Right ventricle myocardium inferior (tissue), 1 donor: ENCODE measurements around the gene TALDO1. TPM values are rescaled to one million over a fixed set of nuclear protein-coding genes. Genes with fewer than 3 reads are reported as not detected.
A peak's percentile ranks its signal among the peaks of the same experiment; 100 is the strongest.

Experiments used
- ATAC-seq: fragments of 200-7000 bp; cut with Tn5 transposase; one replicate; pipeline ENCODE4 v1.9.1; 2020; ENCODE audit warnings: mild to moderate bottlenecking, moderate library complexity
- DNase-seq: peaks from one replicate; pipeline ENCODE4 v3.0.0; 2021; ENCODE audit errors: missing footprints
- intact Hi-C: fragments of 100-400 bp; cut with DNase I; formaldehyde crosslinking; loops from one replicate; pipeline ENCODE4 v1.11.0; 2022
- total RNA-seq: library from RNA; stranded (reverse); fragmentation: NEBNext Ultra II Directional; extraction: Animal tissue kit (Norgen Biotek cat#: 25700); gene quantifications from one replicate; pipeline ENCODE4 v1.2.1, GENCODE V29; 2021
- donor health status: DM: no; HTN: yes; CAD: no; lungs with severe emphysema.

The TALDO1 gene
- total RNA-seq, 1 donor from 2014 or later, result 102 TPM

GRCh38 chr11:763549-764321 lies 16.5 kb downstream of the TALDO1 start:
- intact Hi-C loops, result no loop called here
- ATAC-seq (no peak), DNase-seq (no peak)

- ATAC-seq (peak; percentile 2), DNase-seq (no peak)
- intact Hi-C loops, result no loop called here
These were observed 17.2 kb downstream of the TALDO1 start for GRCh38 chr11:764322-765024.

GRCh38 chr11:765025-765801 lies 17.9 kb downstream of the TALDO1 start:
- DNase-seq (peak; percentile 80), ATAC-seq (peak; percentile 79)
- intact Hi-C loops, result no loop called here

GRCh38 chr11:765802-766091 lies 18.5 kb downstream of the TALDO1 start:
- DNase-seq (no peak), ATAC-seq (no peak)
- intact Hi-C loops, result no loop called here

GRCh38 chr11:766106-766935 lies 19.1 kb downstream of the TALDO1 start:
- ATAC-seq (no peak), DNase-seq (no peak)
- intact Hi-C loops, result no loop called here

- intact Hi-C loops, result no loop called here
- no peak for ATAC-seq
- DNase-seq, result no peak
These were observed 19.6 kb downstream of the TALDO1 start for GRCh38 chr11:766936-767210.

GRCh38 chr11:767238-767637 lies 20.0 kb downstream of the TALDO1 start:
- DNase-seq, result no peak
- intact Hi-C loops, result no loop called here
- no peak for ATAC-seq

GRCh38 chr11:769887-770641 lies 22.8 kb downstream of the TALDO1 start:
- DNase-seq (no peak), ATAC-seq (no peak)
- intact Hi-C loops, result no loop called here

- no peak for DNase-seq
- intact Hi-C loops, result no loop called here
- no peak for ATAC-seq
These were observed 23.7 kb downstream of the TALDO1 start for GRCh38 chr11:770642-771616.

- DNase-seq (no peak), ATAC-seq (no peak)
- intact Hi-C loops, result no loop called here
These were observed 24.4 kb downstream of the TALDO1 start for GRCh38 chr11:771617-772204.

GRCh38 chr11:772429-773390 lies 25.4 kb downstream of the TALDO1 start:
- ATAC-seq, result no peak
- intact Hi-C loops, result no loop called here
- no peak for DNase-seq

GRCh38 chr11:773425-773824 lies 26.2 kb downstream of the TALDO1 start:
- ATAC-seq (no peak), DNase-seq (no peak)
- intact Hi-C loops, result no loop called here

- intact Hi-C loops, result no loop called here
- no peak for DNase-seq
These were observed 26.6 kb downstream of the TALDO1 start for GRCh38 chr11:773830-774229.

GRCh38 chr11:774873-775592 lies 27.8 kb downstream of the TALDO1 start:
- intact Hi-C loops, result no loop called here
- DNase-seq, result no peak
- ATAC-seq, result no peak

More at GRCh38 chr11:773830-774229, 26.6 kb downstream of the TALDO1 start:
- no peak for ATAC-seq

- ATAC-seq (no peak), DNase-seq (no peak)
- intact Hi-C loops, result no loop called here
These were observed 28.9 kb downstream of the TALDO1 start for GRCh38 chr11:776263-776560.
